Activated T-cell treated with anti-CD3 and anti-CD28 coated beads, Interleukin-2, amount 50 U/mL, for 24 hours (primary cell): ENCODE measurements around the gene TSEN34.
"Not testable (repeated sequence)": the region's sequence is repeated elsewhere in the genome, so short reads cannot be mapped to it uniquely, and the experiment has no call there.

Experiments
- DNase-seq: peaks from one replicate; pipeline ENCODE4 v3.0.0-alpha.2; 2020
- H3K27ac Mint-ChIP-seq: 2 replicates; pipeline ENCODE4 v1.8.0; 2020; ENCODE audit warnings: mild to moderate bottlenecking, mixed read lengths
- H3K27me3 Mint-ChIP-seq: 2 replicates; pipeline ENCODE4 v1.8.0; 2020; ENCODE audit warnings: mixed read lengths
- H3K36me3 Mint-ChIP-seq: 2 replicates; pipeline ENCODE4 v1.8.0; 2020; ENCODE audit warnings: low read depth, mixed read lengths
- H3K4me1 Mint-ChIP-seq: 2 replicates; pipeline ENCODE4 v1.8.0; 2020; ENCODE audit warnings: low read depth, mixed read lengths
- H3K4me3 Mint-ChIP-seq: 2 replicates; pipeline ENCODE4 v1.8.0; 2020; ENCODE audit warnings: mild to moderate bottlenecking, moderate library complexity, mixed read lengths
- H3K9me3 Mint-ChIP-seq: 2 replicates; pipeline ENCODE4 v1.8.0; 2020; ENCODE audit warnings: mixed read lengths

Gene TSEN34

DNA sequence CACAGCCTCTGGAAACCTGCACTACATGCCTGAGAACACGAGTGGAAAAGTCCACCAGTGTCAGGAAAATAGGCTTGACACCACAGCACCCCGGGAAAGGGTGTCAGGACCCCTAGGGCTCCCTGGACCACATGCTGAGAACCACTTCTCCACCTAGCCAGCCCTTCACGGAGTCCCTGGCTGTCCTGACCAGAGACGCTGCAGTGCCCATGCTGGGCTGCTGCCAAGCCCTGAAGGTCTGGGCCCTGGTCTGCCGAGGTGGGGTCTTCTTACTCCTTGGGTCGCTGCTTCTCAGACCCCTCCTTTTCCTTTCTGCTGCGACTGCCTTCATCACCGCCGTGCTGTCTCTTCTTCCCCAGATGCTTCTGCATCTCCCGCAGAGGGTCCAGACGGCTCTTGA lies 34.6 kb upstream of the TSEN34 start:
- no peak for DNase-seq
- no peak overlapping the region for H3K4me3 Mint-ChIP-seq
- peaks cover 76% of the 10 kb centered on the region for H3K36me3 Mint-ChIP-seq
- H3K9me3 Mint-ChIP-seq, result no peaks in the 10 kb centered on the region
- peak overlapping the region; percentile 72 for H3K27ac Mint-ChIP-seq
- H3K27me3 Mint-ChIP-seq, result no peaks in the 10 kb centered on the region
- H3K4me1 Mint-ChIP-seq, result peaks cover 56% of the 10 kb centered on the region

GRCh38 chr19:54156953-54157352 lies 34.2 kb upstream of the TSEN34 start:
- H3K36me3 Mint-ChIP-seq, result peaks cover 71% of the 10 kb centered on the region
- DNase-seq, result no peak
- no peaks in the 10 kb centered on the region for H3K9me3 Mint-ChIP-seq
- H3K4me3 Mint-ChIP-seq, result no peak overlapping the region
- no peaks in the 10 kb centered on the region for H3K27me3 Mint-ChIP-seq
- peaks cover 60% of the 10 kb centered on the region for H3K4me1 Mint-ChIP-seq
- H3K27ac Mint-ChIP-seq, result peak overlapping the region; percentile 83

DNA sequence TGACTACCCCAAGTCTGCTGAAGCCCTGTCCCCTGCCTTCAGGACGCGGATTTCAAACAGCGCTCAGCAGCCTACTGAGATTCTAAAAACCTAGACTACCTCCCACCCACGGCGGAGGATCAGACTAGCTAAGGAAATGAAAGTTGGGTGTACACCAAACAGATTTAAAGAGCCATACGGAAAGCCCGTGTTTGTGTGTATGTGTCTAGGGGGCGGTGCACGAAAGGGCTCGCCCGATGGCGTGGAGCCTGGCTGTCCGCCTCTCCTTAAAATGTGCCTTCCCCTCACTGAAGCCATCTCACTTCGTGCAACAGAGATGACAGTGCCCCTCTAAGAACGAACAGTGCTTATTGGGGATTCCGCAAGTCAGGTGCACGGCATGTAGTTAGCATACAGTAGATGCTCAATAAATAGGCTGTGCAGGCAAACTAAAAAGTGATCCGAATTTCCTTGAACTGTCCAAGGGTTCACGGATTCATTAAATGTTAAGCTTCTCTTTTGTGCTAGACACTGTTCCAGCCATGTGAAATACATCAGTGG lies 32.2 kb upstream of the TSEN34 start:
- Mint-ChIP-seq H3K27me3 (peaks cover 3% of the 10 kb centered on the region), H3K4me3 (peak overlapping the region; percentile 87), H3K27ac (peak overlapping the region; percentile 97), H3K36me3 (peaks cover 54% of the 10 kb centered on the region), H3K9me3 (no peaks in the 10 kb centered on the region), H3K4me1 (peaks cover 65% of the 10 kb centered on the region)
- DNase-seq, result peak; percentile 57

- no peaks in the 10 kb centered on the region for H3K9me3 Mint-ChIP-seq
- peak within 1 kb of the TSS; percentile 97 for H3K27ac Mint-ChIP-seq
- peak; percentile 93 for DNase-seq
- H3K4me3 Mint-ChIP-seq, result peak within 1 kb of the TSS; percentile 87
- peaks cover 47% of the 10 kb centered on the region for H3K36me3 Mint-ChIP-seq
- H3K4me1 Mint-ChIP-seq, result peaks cover 65% of the 10 kb centered on the region
- peaks cover 8% of the 10 kb centered on the region for H3K27me3 Mint-ChIP-seq
Observed at GRCh38 chr19:54159352-54160181, 31.5 kb upstream of the TSEN34 start, which contains the start of gene LENG1. LENG1 (minus strand) TSS chr19:54159721; CDS start chr19:54159695, 26 bp downstream.

DNA sequence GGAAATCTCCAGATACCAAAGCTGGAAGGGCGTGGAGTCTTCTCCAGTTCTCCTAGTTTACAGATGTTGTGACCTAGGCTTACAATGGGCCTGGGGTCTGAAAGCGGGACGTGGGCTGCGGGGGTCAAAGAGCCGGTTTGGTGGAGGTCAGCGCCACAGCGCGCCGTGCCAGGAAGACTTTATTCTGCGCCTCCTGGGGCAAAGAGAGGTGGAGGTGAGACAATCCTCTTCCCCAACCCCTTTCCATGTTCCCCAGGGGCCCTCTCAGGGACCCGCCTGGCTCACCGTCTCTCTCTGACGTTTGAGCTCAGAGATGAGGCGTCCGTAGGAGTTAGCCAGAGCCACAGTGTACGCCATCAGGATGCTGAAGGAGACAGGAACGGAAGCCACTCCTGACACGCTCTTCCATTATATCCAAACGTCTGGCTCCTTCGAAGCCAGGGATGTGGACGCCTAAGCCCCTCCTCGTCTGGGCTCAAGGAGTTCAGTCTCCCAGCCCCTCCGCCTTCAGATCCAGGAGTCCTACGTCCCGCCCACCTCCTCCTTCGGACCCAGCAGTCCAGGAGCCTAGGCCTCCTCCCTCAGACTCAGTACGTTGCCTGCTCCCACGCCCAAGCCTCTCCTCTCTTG lies 30.8 kb upstream of the TSEN34 start:
- Mint-ChIP-seq H3K27me3 (peaks cover 11% of the 10 kb centered on the region), H3K27ac (peak overlapping the region; percentile 97), H3K9me3 (no peaks in the 10 kb centered on the region), H3K4me1 (peaks cover 61% of the 10 kb centered on the region), H3K36me3 (peaks cover 40% of the 10 kb centered on the region), H3K4me3 (peak overlapping the region; percentile 87)
- no peak for DNase-seq

- Mint-ChIP-seq H3K9me3 (no peaks in the 10 kb centered on the region), H3K27me3 (peaks cover 15% of the 10 kb centered on the region), H3K4me3 (peak overlapping the region; percentile 87), H3K4me1 (peaks cover 59% of the 10 kb centered on the region), H3K27ac (peak overlapping the region; percentile 97), H3K36me3 (peaks cover 38% of the 10 kb centered on the region)
- no peak for DNase-seq
Observed at GRCh38 chr19:54160854-54161253, 30.3 kb upstream of the TSEN34 start.

DNA sequence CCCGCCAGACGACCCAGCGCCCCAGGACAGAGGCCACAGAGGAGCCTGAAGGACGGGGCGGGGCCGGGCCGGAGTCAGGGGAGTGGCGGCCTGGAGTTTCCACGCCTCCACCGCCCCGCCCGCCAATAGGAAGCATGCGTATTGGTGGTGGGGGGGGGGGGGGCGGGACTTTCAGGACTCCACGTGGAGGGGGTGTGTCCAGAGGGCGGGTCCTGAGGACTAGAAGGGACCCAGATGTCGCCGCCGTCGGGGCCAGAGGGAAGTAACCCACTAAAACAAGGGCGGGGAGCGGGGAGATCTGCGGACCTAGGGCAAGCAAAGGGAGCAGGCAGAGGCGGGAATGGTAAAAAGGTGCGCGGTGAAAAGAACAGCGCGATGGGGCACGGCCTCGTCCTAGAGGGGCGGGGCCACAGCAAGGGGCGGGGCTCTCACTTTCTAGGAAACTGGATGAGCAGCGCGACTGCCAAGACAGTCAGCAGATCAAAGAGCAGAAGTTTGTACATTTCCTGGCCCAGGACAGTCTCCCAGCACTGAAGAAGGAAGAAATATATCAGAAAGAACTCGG lies 28.8 kb upstream of the TSEN34 start:
- Mint-ChIP-seq H3K36me3 (peaks cover 23% of the 10 kb centered on the region), H3K9me3 (no peaks in the 10 kb centered on the region), H3K27ac (peak overlapping the region; percentile 81), H3K4me1 (peaks cover 54% of the 10 kb centered on the region), H3K4me3 (peak overlapping the region; percentile 79), H3K27me3 (peaks cover 16% of the 10 kb centered on the region)
- peak; percentile 85 for DNase-seq

GRCh38 chr19:54162884-54163283 lies 28.2 kb upstream of the TSEN34 start:
- Mint-ChIP-seq H3K4me1 (peaks cover 53% of the 10 kb centered on the region), H3K9me3 (no peaks in the 10 kb centered on the region), H3K36me3 (peaks cover 18% of the 10 kb centered on the region), H3K27ac (peak overlapping the region; percentile 4), H3K27me3 (peaks cover 16% of the 10 kb centered on the region), H3K4me3 (peak overlapping the region; percentile 79)
- DNase-seq, result no peak

DNA sequence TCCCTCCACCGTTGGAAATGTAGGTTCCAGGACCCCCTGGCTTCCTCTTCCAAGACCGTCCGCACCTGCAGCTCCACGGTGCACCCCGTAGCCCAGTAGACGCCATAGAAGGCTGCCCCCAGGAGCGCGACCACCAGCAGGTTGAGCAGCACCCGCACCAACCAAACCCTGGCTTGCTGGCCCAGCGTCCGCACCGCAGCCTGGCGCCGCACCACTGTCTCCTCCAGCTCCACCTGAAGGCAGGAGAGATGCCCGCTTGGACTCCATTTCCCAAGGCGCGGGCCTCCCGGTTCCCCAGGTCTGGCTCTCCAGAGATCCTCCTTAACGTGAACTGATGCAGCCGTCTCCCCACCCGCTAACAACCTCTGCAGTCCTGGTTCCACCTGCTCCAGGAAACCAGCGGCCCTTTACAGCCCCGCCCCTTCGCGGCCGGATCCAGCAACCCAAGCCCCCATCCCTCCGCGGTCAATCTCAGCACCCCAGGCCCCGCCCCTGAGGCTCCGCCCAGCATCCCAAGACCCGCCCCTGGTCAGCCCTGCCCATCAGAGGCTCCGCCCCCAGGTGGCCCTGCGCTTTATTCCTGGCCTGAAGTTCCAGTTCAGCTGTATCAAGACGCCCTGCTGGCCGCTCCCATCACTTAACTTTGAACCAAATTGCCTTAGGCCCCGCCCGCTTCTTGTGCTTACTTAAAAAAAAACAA lies 26.6 kb upstream of the TSEN34 start:
- Mint-ChIP-seq H3K4me3 (peak overlapping the region; percentile 27), H3K36me3 (peaks cover 4% of the 10 kb centered on the region), H3K27me3 (peaks cover 16% of the 10 kb centered on the region), H3K27ac (no peak overlapping the region), H3K4me1 (peaks cover 46% of the 10 kb centered on the region), H3K9me3 (no peaks in the 10 kb centered on the region)
- peak; percentile 64 for DNase-seq

DNA sequence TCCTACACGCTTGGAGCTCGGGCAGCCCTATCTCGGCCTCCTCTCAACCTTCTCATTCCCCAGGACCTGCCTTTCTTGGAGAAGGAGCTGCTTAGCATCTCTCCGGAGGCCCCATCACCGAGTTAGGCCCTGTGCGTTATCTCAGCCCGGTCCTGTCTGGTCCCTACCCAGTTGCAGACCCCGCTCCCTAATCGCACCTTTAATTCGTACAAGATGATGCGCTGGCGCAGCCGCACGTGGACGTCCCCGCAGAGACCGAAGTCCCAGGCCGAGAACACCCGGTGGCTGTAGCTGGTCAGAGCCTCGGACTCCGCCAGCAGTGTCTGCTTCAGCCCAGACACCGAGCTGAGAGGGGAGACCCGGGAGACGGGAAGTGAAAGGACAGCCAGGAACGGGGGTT lies 25.9 kb upstream of the TSEN34 start:
- Mint-ChIP-seq H3K27ac (no peak overlapping the region), H3K36me3 (no peaks in the 10 kb centered on the region), H3K27me3 (peaks cover 16% of the 10 kb centered on the region), H3K4me3 (no peak overlapping the region), H3K4me1 (peaks cover 42% of the 10 kb centered on the region), H3K9me3 (no peaks in the 10 kb centered on the region)
- no peak for DNase-seq

DNA sequence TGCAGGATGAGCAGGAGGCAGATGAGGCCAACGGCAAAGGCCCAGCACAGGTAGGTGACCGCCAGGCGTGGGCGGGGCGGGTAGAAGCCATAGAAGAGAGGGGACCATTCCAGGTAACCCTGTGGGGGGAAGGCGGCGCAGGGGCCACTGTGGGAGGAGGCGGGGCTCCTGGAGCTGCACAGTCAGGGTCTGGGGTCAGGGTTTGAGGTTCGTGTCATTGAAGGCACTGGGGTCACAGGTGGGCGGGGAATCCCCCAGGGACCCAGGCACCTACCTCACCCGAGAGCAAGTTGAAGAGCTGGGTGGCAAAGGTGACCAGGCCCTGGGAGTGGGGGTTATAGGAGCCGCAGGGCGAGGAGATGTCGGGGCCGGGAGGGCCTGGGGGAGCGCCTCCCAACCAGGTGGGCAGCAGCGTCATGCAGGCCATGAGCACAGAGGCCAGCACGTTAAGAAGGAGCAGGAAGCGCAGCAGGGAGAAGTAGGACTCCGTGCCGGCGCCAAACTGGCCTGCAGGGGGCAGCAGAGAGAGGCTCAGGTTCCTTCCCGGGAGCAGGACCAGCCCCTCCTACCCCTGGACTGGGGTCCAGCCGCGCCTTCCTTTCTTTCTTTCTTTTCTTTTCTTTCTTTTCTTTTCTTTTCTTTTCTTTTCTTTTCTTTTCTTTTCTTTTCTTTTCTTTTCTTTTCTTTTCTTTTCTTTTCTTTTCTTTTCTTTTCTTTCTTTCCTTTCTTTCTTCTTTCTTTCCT lies 22.8 kb upstream of the TSEN34 start:
- peak overlapping the region; percentile 29 for H3K4me3 Mint-ChIP-seq
- DNase-seq, result peak; percentile 95

DNA sequence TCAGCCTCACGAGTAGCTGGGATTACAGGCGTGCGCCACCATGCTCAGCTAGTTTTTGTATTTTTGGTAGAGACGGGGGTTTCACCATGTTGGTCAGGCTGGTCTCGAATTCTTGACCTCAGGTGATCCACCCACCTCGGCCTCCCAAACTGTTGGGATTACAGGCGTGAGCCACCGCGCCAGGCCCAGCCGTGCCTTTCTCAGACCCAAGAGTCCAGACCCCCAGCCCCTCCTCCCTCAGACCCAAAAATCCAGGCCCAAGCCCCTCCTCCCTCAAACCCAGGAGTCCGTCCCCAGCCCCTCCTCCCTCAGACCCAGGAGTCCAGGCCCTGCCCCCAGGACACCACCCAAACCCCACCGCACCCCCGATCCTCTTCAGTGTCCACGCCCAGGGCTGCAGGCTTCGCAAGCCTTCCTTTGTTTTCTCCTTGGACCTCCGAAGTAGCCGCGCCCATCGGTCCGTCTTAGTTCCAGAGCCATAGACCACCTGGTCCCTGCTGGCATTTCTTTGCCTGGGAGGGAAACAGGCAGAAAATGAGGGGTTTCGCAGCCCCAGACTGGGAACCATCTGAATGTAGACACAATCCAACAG lies 21.9 kb upstream of the TSEN34 start:
- H3K27me3 Mint-ChIP-seq, result peaks cover 11% of the 10 kb centered on the region
- H3K36me3 Mint-ChIP-seq, result no peaks in the 10 kb centered on the region
- DNase-seq, result no peak
- no peaks in the 10 kb centered on the region for H3K9me3 Mint-ChIP-seq
- H3K4me1 Mint-ChIP-seq, result peaks cover 12% of the 10 kb centered on the region
- no peak overlapping the region for H3K27ac Mint-ChIP-seq
- no peak overlapping the region for H3K4me3 Mint-ChIP-seq

More for the DNA sequence above, 22.8 kb upstream of the TSEN34 start:
- Mint-ChIP-seq H3K4me1 (peaks cover 19% of the 10 kb centered on the region), H3K27me3 (peaks cover 13% of the 10 kb centered on the region), H3K9me3 (no peaks in the 10 kb centered on the region), H3K27ac (no peak overlapping the region), H3K36me3 (no peaks in the 10 kb centered on the region)

- H3K27ac Mint-ChIP-seq, result not testable (repeated sequence)
Observed at GRCh38 chr19:54171736-54172431, 19.2 kb upstream of the TSEN34 start.

More at GRCh38 chr19:54171736-54172431, 19.2 kb upstream of the TSEN34 start:
- not testable (repeated sequence) for H3K27me3 Mint-ChIP-seq, DNase-seq, H3K9me3 Mint-ChIP-seq, H3K4me1 Mint-ChIP-seq, H3K4me3 Mint-ChIP-seq
- peaks cover 20% of the 10 kb centered on the region for H3K36me3 Mint-ChIP-seq
